ENCODE measurements around the gene BTBD19.

Gene BTBD19

DNA sequence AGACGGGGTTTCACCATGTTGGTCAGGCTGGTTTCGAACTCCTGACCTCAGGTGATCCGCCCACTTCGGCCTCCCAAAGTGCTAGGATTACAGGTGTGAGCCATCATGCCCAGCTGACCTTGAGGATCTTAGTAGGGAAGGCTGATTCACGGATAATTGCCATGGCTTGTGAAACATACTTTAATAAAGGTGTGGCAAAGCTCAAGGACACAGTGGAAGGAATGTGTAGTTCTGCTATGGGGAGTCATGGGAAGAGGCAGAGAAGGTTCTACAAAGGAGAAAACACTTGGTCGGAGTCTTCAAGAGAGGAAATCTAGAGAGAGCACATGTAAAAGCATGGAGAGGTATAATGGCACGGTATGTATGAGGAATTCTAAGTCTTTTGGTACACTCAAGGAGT is 47.4 kb downstream of the BTBD19 start:
- Histone ChIP-seq H3K9ac (ENCODE audit: insufficient read length, low read depth) (no peak overlapping the region), H3K9me3 (ENCODE audit: insufficient read depth, low read length) (no peaks in the 10 kb centered on the region), H3K27me3 (ENCODE audit: insufficient read depth, insufficient read length) (no peaks in the 10 kb centered on the region), H3K4me1 (ENCODE audit: insufficient read depth, insufficient read length) (no peaks in the 10 kb centered on the region), H3K4me3 (ENCODE audit: insufficient read length, low read depth) (no peak overlapping the region), H3K36me3 (ENCODE audit: insufficient read depth, insufficient read length, low read length) (peaks cover 21% of the 10 kb centered on the region)
- no peak for DNase-seq (ENCODE audit: low read depth, low spot score)
- TF ChIP-seq SUZ12 (IDR thresholded peaks at IDR 0.05; ENCODE audit: extremely low read depth, insufficient read depth, insufficient read length): no peak
- no peak for TF ChIP-seq YY1 (IDR thresholded peaks at IDR 0.05; ENCODE audit: insufficient read depth, insufficient read length)
- no peak for TF ChIP-seq ZNF274 (IDR thresholded peaks at IDR 0.05; ENCODE audit: low read depth, low read length)

- DNase-seq (ENCODE audit: low read depth, low spot score): no peak
- H3K36me3 ChIP-seq (ENCODE audit: insufficient read depth, insufficient read length, low read length): peaks cover 16% of the 10 kb centered on the region
- TF ChIP-seq ZNF274 (IDR thresholded peaks at IDR 0.05; ENCODE audit: low read depth, low read length): no peak
- no peak for TF ChIP-seq YY1 (IDR thresholded peaks at IDR 0.05; ENCODE audit: insufficient read depth, insufficient read length)
- no peak for TF ChIP-seq SUZ12 (IDR thresholded peaks at IDR 0.05; ENCODE audit: extremely low read depth, insufficient read depth, insufficient read length)
- no peak overlapping the region for H3K9ac ChIP-seq (ENCODE audit: insufficient read length, low read depth)
- no peaks in the 10 kb centered on the region for H3K4me1 ChIP-seq (ENCODE audit: insufficient read depth, insufficient read length)
- H3K4me3 ChIP-seq (ENCODE audit: insufficient read length, low read depth): no peak overlapping the region
- no peaks in the 10 kb centered on the region for H3K9me3 ChIP-seq (ENCODE audit: insufficient read depth, low read length)
- no peaks in the 10 kb centered on the region for H3K27me3 ChIP-seq (ENCODE audit: insufficient read depth, insufficient read length)
Measured at GRCh38 chr1:44857446-44857845, 49.1 kb downstream of the BTBD19 start.

- Histone ChIP-seq H3K27me3 (ENCODE audit: insufficient read depth, insufficient read length) (no peaks in the 10 kb centered on the region), H3K9ac (ENCODE audit: insufficient read length, low read depth) (no peak overlapping the region), H3K36me3 (ENCODE audit: insufficient read depth, insufficient read length, low read length) (peaks cover 29% of the 10 kb centered on the region), H3K9me3 (ENCODE audit: insufficient read depth, low read length) (no peaks in the 10 kb centered on the region), H3K4me1 (ENCODE audit: insufficient read depth, insufficient read length) (no peaks in the 10 kb centered on the region), H3K4me3 (ENCODE audit: insufficient read length, low read depth) (no peak overlapping the region)
- no peak for TF ChIP-seq ZNF274 (IDR thresholded peaks at IDR 0.05; ENCODE audit: low read depth, low read length)
- TF ChIP-seq YY1 (IDR thresholded peaks at IDR 0.05; ENCODE audit: insufficient read depth, insufficient read length): no peak
- TF ChIP-seq SUZ12 (IDR thresholded peaks at IDR 0.05; ENCODE audit: extremely low read depth, insufficient read depth, insufficient read length): no peak
- DNase-seq (ENCODE audit: low read depth, low spot score): no peak
Measured at GRCh38 chr1:44860331-44860730, 52.0 kb downstream of the BTBD19 start.

- no peak for DNase-seq (ENCODE audit: low read depth, low spot score)
- no peaks in the 10 kb centered on the region for H3K4me1 ChIP-seq (ENCODE audit: insufficient read depth, insufficient read length)
- H3K9me3 ChIP-seq (ENCODE audit: insufficient read depth, low read length): no peaks in the 10 kb centered on the region
- no peak overlapping the region for H3K9ac ChIP-seq (ENCODE audit: insufficient read length, low read depth)
- TF ChIP-seq ZNF274 (IDR thresholded peaks at IDR 0.05; ENCODE audit: low read depth, low read length): no peak
- no peak for TF ChIP-seq YY1 (IDR thresholded peaks at IDR 0.05; ENCODE audit: insufficient read depth, insufficient read length)
- no peak for TF ChIP-seq SUZ12 (IDR thresholded peaks at IDR 0.05; ENCODE audit: extremely low read depth, insufficient read depth, insufficient read length)
- H3K4me3 ChIP-seq (ENCODE audit: insufficient read length, low read depth): no peak overlapping the region
- H3K27me3 ChIP-seq (ENCODE audit: insufficient read depth, insufficient read length): no peaks in the 10 kb centered on the region
- H3K36me3 ChIP-seq (ENCODE audit: insufficient read depth, insufficient read length, low read length): peaks cover 26% of the 10 kb centered on the region
Measured at GRCh38 chr1:44860891-44861425, 52.6 kb downstream of the BTBD19 start.

GRCh38 chr1:44862829-44863401 is 54.6 kb downstream of the BTBD19 start:
- Histone ChIP-seq H3K4me3 (ENCODE audit: insufficient read length, low read depth) (no peak overlapping the region), H3K9me3 (ENCODE audit: insufficient read depth, low read length) (no peaks in the 10 kb centered on the region), H3K36me3 (ENCODE audit: insufficient read depth, insufficient read length, low read length) (peaks cover 21% of the 10 kb centered on the region), H3K4me1 (ENCODE audit: insufficient read depth, insufficient read length) (no peaks in the 10 kb centered on the region), H3K27me3 (ENCODE audit: insufficient read depth, insufficient read length) (no peaks in the 10 kb centered on the region), H3K9ac (ENCODE audit: insufficient read length, low read depth) (no peak overlapping the region)
- TF ChIP-seq ZNF274 (IDR thresholded peaks at IDR 0.05; ENCODE audit: low read depth, low read length) (no peak), SUZ12 (IDR thresholded peaks at IDR 0.05; ENCODE audit: extremely low read depth, insufficient read depth, insufficient read length) (no peak), YY1 (IDR thresholded peaks at IDR 0.05; ENCODE audit: insufficient read depth, insufficient read length) (no peak)
- DNase-seq (ENCODE audit: low read depth, low spot score): no peak
